ENCODE measurements around the gene NQO1.

DNA sequence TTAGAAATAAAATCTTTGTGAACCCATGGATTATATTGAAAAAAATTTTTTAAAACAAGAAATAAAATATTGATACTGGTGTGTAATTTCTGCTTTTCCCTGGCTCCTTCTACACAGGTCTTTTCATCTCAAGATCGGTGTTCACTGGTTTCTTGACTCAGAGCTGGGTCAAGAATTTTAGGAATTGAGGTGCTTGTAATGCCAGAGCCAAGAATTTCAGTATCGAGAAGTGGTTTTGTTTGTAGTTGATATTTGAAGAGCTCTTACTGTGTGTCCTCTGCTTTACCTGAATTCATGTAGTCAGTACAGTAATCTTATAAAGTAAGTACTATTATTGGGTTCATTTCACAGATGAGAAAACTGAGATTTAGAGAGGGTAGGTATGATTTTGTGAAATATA, 43.0 kb upstream of the NQO1 start:
- TF ChIP-seq, protein P1, sequence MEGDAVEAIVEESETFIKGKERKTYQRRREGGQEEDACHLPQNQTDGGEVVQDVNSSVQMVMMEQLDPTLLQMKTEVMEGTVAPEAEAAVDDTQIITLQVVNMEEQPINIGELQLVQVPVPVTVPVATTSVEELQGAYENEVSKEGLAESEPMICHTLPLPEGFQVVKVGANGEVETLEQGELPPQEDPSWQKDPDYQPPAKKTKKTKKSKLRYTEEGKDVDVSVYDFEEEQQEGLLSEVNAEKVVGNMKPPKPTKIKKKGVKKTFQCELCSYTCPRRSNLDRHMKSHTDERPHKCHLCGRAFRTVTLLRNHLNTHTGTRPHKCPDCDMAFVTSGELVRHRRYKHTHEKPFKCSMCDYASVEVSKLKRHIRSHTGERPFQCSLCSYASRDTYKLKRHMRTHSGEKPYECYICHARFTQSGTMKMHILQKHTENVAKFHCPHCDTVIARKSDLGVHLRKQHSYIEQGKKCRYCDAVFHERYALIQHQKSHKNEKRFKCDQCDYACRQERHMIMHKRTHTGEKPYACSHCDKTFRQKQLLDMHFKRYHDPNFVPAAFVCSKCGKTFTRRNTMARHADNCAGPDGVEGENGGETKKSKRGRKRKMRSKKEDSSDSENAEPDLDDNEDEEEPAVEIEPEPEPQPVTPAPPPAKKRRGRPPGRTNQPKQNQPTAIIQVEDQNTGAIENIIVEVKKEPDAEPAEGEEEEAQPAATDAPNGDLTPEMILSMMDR (IDR thresholded peaks at IDR 0.05) = no peak
- no peak for TF ChIP-seq POLR2A (IDR thresholded peaks at IDR 0.05)

Data from testis (tissue), 2 donors.